GM23338 (cell line): ENCODE measurements around the gene UBE3C. TPM values are rescaled to one million over a fixed set of nuclear protein-coding genes. Genes with fewer than 3 reads are reported as not detected.

ENCODE experiments used
- ATAC-seq: fragments of 200-7000 bp; cut with Tn5 transposase; 3 replicates; pipeline ENCODE4 v1.9.1; 2020
- DNase-seq: peaks from one replicate; pipeline ENCODE4 v3.0.0-alpha.2; 2015; ENCODE audit warnings: low spot score
- H2AFZ ChIP-seq: fragments of 200-600 bp; sonication (generic); 2 replicates; pipeline ENCODE4 v1.8.0; 2016; ENCODE audit warnings: antibody characterized with exemption, mild to moderate bottlenecking, moderate library complexity
- H3F3A ChIP-seq: fragments of 200-600 bp; sonication (generic); replicated peaks from 2 replicates; pipeline ENCODE4 v1.8.0; 2017; ENCODE audit warnings: antibody characterized with exemption, mixed run types, low read depth
- H3K27ac ChIP-seq: fragments of 200-600 bp; sonication (generic); 2 replicates; pipeline ENCODE4 v1.6.1; 2016; ENCODE audit warnings: low read depth
- H3K27me3 ChIP-seq: fragments of 200-600 bp; sonication (generic); 2 replicates; pipeline ENCODE4 v1.8.0; 2016; ENCODE audit warnings: mild to moderate bottlenecking, mixed run types, moderate library complexity; ENCODE audit not compliant: insufficient read depth
- H3K36me3 ChIP-seq: fragments of 200-600 bp; sonication (generic); 2 replicates; pipeline ENCODE4 v1.8.0; 2016; ENCODE audit warnings: mild to moderate bottlenecking; ENCODE audit not compliant: insufficient read depth
- H3K4me1 ChIP-seq: fragments of 200-600 bp; sonication (generic); 2 replicates; pipeline ENCODE4 v1.8.0; 2016; ENCODE audit warnings: mild to moderate bottlenecking, moderate library complexity; ENCODE audit not compliant: insufficient read depth
- H3K4me2 ChIP-seq: fragments of 200-600 bp; sonication (generic); 2 replicates; pipeline ENCODE4 v1.7.1; 2017; ENCODE audit warnings: mixed run types
- H3K4me3 ChIP-seq: fragments of 200-600 bp; sonication (generic); 2 replicates; pipeline ENCODE4 v1.6.1; 2016; ENCODE audit warnings: mixed run types
- H3K79me2 ChIP-seq: fragments of 200-600 bp; sonication (generic); replicated peaks from 2 replicates; pipeline ENCODE4 v1.8.0; 2017; ENCODE audit warnings: mild to moderate bottlenecking; ENCODE audit not compliant: insufficient read depth
- H3K9me2 ChIP-seq: fragments of 200-600 bp; sonication (generic); 2 replicates; pipeline ENCODE4 v1.8.0; 2017; ENCODE audit not compliant: insufficient read depth
- H4K20me1 ChIP-seq: fragments of 200-600 bp; sonication (generic); replicated peaks from 2 replicates; pipeline ENCODE4 v1.8.0; 2017; ENCODE audit warnings: mild to moderate bottlenecking; ENCODE audit not compliant: insufficient read depth
- H3K27ac Mint-ChIP-seq: 2 replicates; pipeline ENCODE4 v1.8.0; 2020; ENCODE audit warnings: inconsistent platforms, mild to moderate bottlenecking, moderate library complexity, mixed read lengths
- H3K27me3 Mint-ChIP-seq: 3 replicates; pipeline ENCODE4 v1.8.0; 2022; ENCODE audit warnings: low read depth, mild to moderate bottlenecking, moderate library complexity, mixed read lengths, inconsistent platforms; ENCODE audit not compliant: insufficient read depth, poor library complexity
- H3K36me3 Mint-ChIP-seq: 3 replicates; pipeline ENCODE4 v1.8.0; 2021; ENCODE audit warnings: low read depth, mild to moderate bottlenecking, inconsistent platforms, moderate library complexity, mixed read lengths
- H3K4me1 Mint-ChIP-seq: 3 replicates; pipeline ENCODE4 v1.8.0; 2020; ENCODE audit warnings: mild to moderate bottlenecking, inconsistent platforms, mixed read lengths
- H3K4me3 Mint-ChIP-seq: 3 replicates; pipeline ENCODE4 v1.8.0; 2021; ENCODE audit warnings: moderate library complexity, mild to moderate bottlenecking, inconsistent platforms, mixed read lengths
- H3K9me3 Mint-ChIP-seq: 3 replicates; pipeline ENCODE4 v1.8.0; 2020; ENCODE audit warnings: moderate library complexity, mild to moderate bottlenecking, inconsistent platforms, mixed read lengths
- CREB1 ChIP-seq: fragments of 250-450 bp; sonication (Bioruptor Pico); IDR thresholded peaks from 2 replicates; pipeline ENCODE4 v1.5.0; 2020; ENCODE audit warnings: low read depth, mild to moderate bottlenecking, moderate library complexity
- ETS1 ChIP-seq: IDR thresholded peaks from 2 replicates; pipeline ENCODE4 v1.6.1; 2016; ENCODE audit warnings: antibody characterized with exemption
- REST ChIP-seq: IDR thresholded peaks from one replicate; pipeline ENCODE4 v1.6.1; 2018; ENCODE audit warnings: antibody characterized with exemption; ENCODE audit not compliant: unreplicated experiment
- ZNF462 ChIP-seq: fragments of 250-450 bp; sonication (Bioruptor Pico); IDR thresholded peaks from 2 replicates; pipeline ENCODE4 v1.5.0; 2020; ENCODE audit warnings: mild to moderate bottlenecking, moderate library complexity
- polyA plus RNA-seq: library from polyadenylated mRNA; unstranded; fragments of >200 nt; fragmentation: Nextera tagmentation; extraction: Ambion mirVana; gene quantifications from 2 replicates; pipeline ENCODE4 v1.2.1, GENCODE V29; 2016
- total RNA-seq: library from RNA; depleted of rRNA; stranded (reverse); fragments of >200 nt; shearing (Covaris generic); gene quantifications from 2 replicates; pipeline ENCODE4 v1.2.3, GENCODE V29; 2014

Gene UBE3C
- total and polyA plus RNA-seq, 2 experiments from 2014 or later, result 16.8 to 76.9 TPM

- Histone ChIP-seq H3K4me1 (no peaks in the 10 kb centered on the region), H3K4me3 (no peak overlapping the region), H3K36me3 (no peaks in the 10 kb centered on the region), H3K27me3 (no peaks in the 10 kb centered on the region), H4K20me1 (no peaks in the 10 kb centered on the region), H3K4me2 (no peak overlapping the region), H3F3A (no peaks in the 10 kb centered on the region), H3K9me2 (no peaks in the 10 kb centered on the region), H3K27ac (no peak overlapping the region), H2AFZ (no peak overlapping the region), H3K79me2 (no peaks in the 10 kb centered on the region)
- Mint-ChIP-seq H3K27ac (no peak overlapping the region), H3K27me3 (peaks cover 11% of the 10 kb centered on the region), H3K9me3 (no peaks in the 10 kb centered on the region), H3K4me1 (peaks cover 7% of the 10 kb centered on the region; the same call in 1 of the 3 replicates), H3K36me3 (no peaks in the 10 kb centered on the region), H3K4me3 (no peak overlapping the region)
- TF ChIP-seq ZNF462 (no peak), CREB1 (CRISPR knock-in tag) (no peak), REST (no peak), ETS1 (no peak)
- DNase-seq (no peak), ATAC-seq (no peak)
Observed at GRCh38 chr7:157126921-157127320, 11.8 kb upstream of the UBE3C start.
